DLD1 (cell line): ENCODE results near the gene USP3.

Experiments
- in situ Hi-C: cut with HindIII; loops from 2 replicates; pipeline ENCODE4 v1.10.0; 2017; ENCODE audit warnings: low sequenced_read_pairs

Gene USP3, protein sequence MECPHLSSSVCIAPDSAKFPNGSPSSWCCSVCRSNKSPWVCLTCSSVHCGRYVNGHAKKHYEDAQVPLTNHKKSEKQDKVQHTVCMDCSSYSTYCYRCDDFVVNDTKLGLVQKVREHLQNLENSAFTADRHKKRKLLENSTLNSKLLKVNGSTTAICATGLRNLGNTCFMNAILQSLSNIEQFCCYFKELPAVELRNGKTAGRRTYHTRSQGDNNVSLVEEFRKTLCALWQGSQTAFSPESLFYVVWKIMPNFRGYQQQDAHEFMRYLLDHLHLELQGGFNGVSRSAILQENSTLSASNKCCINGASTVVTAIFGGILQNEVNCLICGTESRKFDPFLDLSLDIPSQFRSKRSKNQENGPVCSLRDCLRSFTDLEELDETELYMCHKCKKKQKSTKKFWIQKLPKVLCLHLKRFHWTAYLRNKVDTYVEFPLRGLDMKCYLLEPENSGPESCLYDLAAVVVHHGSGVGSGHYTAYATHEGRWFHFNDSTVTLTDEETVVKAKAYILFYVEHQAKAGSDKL

GRCh38 chr15:63504247-63504978, at the start of gene USP3:
TSS of gene USP3 (plus strand) at chr15:63504593. CDS start at chr15:63504740, 147 bp downstream.
- in situ Hi-C loops = no loop called here

DNA sequence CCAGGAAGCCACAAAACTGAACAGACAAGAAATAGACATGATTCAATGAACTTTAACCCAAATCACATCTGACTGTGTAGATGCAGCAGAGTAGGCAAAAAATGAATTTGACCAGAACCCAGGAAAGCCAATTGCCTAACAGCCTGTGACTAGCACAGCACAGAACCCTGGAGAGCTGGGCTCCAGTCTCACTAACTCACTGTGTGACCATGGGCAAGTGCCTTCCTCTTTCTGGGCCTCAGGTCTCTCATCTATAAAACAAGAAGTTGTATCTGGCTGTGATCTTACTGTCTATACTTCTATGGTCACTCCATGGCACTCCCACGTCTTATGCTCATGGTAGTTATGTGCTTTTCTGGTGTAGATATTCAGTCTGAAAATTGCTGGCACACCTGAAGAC, 48.1 kb upstream of the USP3 start:
- in situ Hi-C loops = no loop called here

- in situ Hi-C loops = no loop called here
Measured at GRCh38 chr15:63457379-63457778, 47.0 kb upstream of the USP3 start.

DNA sequence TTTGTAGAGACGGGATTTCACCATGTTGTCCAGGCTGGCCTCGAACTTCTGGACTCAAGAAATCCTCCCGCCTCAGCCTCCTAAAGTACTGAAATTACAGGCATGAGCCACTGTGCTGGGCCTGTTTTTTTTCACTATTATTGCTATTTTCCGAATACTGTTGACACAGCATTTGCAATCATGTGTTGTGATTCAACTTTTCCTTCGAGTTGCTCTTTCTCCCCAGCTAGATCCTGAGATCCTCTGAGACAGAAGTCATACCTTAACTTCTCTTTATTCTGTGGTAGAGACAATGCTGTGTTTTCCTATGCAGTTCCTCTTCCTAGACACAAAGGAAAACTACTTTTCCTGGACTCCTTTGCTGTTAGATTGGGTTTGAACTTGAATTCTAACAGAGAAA, 46.4 kb upstream of the USP3 start:
- in situ Hi-C loops = no loop called here

DNA sequence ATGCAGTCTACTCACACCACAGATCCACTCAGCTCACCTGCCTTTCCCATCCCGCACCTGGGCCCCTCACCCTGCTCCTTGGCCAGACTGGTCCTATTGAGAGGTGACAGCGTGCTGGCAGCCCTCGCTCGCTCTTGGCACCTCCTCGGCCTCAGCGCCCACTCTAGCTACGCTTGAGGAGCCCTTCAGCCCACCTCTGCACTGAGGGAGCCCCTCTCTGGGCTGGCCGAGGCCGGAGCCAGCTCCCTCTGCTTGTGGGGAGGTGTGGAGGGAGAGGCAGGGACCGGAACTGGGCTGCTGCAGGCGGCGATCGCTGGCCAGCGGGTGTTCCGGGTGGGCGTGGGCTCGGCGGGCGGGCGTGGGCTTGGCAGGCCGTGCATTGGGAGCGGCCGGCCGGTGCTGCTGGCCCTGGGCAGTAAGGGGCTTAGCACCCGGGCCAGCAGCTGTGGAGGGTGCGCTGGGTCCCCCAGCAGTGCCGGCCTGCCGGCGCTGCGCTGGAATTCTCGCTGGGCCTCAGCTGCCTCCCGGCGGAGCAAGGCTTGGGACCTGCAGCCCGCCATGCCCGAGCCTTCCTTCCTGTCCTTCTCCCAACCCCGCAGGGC, 45.5 kb upstream of the USP3 start:
- in situ Hi-C loops = no loop called here

DNA sequence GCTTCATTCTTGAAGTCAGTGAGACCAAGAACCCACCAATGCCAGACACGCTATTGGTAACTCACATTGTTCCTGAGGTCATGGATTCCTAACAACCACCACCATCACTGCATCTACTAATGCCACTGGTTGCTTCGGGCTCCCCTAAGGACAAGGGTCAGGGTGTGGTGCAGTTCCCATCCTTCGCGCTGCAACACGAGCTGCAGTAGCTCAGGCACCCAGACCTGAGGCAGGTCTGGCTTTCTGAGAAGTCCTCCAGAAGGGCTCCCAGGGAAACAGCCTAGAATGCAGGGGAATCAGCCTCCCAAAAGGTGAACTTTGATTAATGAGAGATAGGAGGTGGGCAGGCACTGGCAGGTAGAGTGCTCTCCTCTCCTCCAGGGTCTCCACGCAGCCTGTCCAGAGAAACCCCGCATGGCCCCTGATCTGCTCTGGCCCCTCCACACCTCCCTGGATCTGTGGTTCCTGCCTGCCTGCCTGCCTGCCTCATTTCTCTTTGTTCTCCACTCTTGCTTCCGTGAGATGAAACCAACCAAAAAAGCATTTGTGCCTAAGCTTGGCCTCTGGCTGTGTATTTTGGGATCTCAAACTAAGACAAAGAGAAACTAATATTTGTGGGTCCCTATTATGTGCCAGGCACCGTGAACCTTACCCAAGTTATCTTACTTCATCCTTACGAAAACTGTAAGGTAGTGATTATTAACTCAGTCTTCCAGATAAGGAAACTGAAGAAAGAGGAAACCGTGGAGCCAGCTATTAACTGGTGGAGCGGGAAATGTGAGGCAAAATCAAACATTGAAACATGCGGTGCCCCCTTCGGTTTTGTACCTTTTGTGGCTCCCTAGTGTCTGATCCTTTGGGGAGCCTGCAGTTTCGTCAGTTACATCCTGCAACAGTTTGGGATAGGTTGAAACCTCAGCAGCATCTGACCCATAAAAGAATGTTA, 43.9 kb upstream of the USP3 start:
- in situ Hi-C loops = no loop called here

- in situ Hi-C loops = no loop called here
Measured at GRCh38 chr15:63461230-63461985, 43.0 kb upstream of the USP3 start.

- in situ Hi-C loops = no loop called here
Measured at GRCh38 chr15:63462088-63462487, 42.3 kb upstream of the USP3 start.

DNA sequence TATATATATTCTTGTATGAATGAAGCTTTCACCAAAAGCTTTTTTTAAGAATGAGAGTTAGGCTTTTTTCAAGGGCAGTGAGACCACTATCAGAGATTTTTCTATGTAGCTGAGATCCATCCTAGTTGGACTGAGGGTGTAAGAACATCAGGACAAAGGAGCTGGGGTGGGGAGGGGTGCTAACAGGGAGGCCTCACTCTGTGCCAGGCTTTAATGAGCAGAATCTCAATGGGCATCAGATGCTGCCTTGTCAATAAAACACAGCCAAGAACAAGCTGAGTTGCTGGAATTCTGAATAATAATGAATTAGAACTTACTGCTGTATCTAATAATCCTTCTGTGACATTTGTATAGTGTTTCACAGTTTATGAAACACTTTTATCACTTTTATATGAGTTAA, 41.4 kb upstream of the USP3 start:
- in situ Hi-C loops = no loop called here

- in situ Hi-C loops = no loop called here
Measured at GRCh38 chr15:63463793-63464192, 40.6 kb upstream of the USP3 start.

GRCh38 chr15:63465104-63465503, 39.3 kb upstream of the USP3 start:
- in situ Hi-C loops = no loop called here

DNA sequence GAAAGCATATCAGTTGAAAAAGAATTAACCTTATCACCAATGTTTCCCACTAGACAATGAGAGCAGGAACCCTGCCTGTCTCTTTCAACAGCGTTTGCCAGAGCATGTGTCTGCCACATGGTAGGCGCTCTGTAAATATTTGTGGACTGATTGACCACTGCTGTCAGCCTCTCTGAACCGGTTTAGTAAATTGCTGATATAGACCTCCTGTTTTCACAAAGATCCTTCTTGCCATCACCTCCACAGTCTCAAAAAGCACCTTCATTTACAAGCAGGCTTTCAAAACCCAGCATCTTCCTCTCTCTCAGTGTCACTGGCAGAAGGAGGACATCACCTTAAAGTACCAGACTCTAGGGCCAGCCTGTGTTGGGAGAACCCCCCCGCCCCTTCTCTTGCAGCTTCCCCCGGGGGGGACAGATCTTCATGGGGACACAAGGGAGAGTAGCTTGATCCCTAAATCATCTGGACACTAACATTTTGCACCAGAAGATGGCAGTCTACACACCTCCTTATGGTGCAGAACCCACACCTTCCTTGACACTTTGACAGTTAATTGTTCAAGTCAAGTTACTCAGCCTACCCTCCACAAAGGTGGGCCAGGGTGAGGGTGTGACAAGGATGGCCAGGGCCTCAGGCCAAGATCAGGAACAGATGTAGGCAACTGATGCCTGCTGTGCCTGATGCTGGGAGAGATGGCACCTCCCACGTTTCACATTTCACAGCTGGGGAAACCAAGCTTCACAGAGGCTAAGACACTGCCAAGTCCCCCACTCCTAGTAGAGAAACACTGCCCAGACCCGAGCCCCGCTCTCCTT, 37.8 kb upstream of the USP3 start:
- in situ Hi-C loops = no loop called here

DNA sequence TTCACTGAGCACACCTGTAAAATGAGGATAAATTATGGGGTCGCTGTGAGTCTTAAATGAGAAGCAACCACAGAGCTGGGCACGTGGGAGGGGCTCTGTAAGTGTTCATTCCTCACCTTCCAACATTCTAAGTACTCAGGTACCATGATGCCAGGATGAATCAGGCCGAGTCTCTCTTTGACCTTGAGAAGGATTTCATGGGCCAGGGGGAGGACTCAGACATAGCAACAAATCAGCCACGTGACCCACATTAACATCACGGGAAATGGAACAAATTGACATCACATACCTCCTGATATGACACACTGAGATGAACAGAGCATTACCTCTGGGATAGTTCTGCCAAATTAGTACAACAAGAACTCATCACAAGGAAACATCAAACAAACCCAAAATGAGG, 35.2 kb upstream of the USP3 start:
- in situ Hi-C loops = no loop called here

GRCh38 chr15:63469984-63470383, 34.4 kb upstream of the USP3 start:
- in situ Hi-C loops = no loop called here

- in situ Hi-C loops = no loop called here
Measured at GRCh38 chr15:63473007-63473748, 31.2 kb upstream of the USP3 start.

- in situ Hi-C loops = no loop called here
Measured at GRCh38 chr15:63473749-63473998, 30.7 kb upstream of the USP3 start.

- in situ Hi-C loops = no loop called here
Measured at GRCh38 chr15:63473999-63474809, 30.2 kb upstream of the USP3 start.

DNA sequence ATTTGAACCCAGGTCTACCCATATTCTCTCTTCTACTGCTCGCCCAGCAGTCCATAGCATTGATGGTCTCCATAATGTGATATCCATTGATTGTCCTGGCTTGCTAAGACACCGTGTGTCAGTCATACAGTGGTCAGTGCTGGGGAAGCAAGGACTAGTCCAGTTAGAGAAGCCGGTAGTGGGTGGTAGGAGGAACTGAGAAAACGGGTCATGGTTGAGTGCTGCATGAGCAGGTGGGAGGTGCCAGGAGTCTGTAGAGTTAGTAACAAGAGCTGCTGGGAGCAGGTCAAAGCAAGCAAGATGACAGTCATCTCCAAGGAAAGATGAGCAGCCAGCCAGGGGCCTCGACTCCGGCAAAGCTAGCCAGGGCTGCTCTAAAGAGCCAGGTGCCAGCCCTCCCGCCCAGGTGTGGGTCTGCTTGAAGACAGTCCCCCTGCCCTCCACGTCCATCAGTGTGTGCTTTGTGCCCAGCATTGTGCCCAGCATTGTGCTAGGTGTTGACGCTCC, 29.5 kb upstream of the USP3 start:
- in situ Hi-C loops = no loop called here
